SK-N-SH treated with all-trans-retinoic acid at 6 μM for 48 hours (cell line): Measurements from ENCODE around the gene CELA1.
A peak's percentile ranks its signal among the peaks of the same experiment; 100 is the strongest.

ENCODE experiments used
- ATAC-seq: fragments of 200-7000 bp; cut with Tn5 transposase; 3 replicates; pipeline ENCODE4 v1.9.1; 2020; ENCODE audit warnings: mild to moderate bottlenecking, moderate library complexity
- ARNTL ChIP-seq: fragments of 450-650 bp; formaldehyde crosslinking; IDR thresholded peaks from 2 replicates; pipeline ENCODE4 v1.5.0; 2020; ENCODE audit warnings: low read depth, mild to moderate bottlenecking, moderate library complexity, borderline replicate concordance
- BACH2 ChIP-seq: fragments of 250-450 bp; sonication (Bioruptor Pico); IDR thresholded peaks from 2 replicates; pipeline ENCODE4 v1.9.0; 2021; ENCODE audit warnings: mild to moderate bottlenecking, borderline replicate concordance
- CSDC2 ChIP-seq: fragments of 250-450 bp; sonication (Bioruptor Pico); IDR thresholded peaks from 2 replicates; pipeline ENCODE4 v1.5.0; 2020; ENCODE audit warnings: mild to moderate bottlenecking, moderate library complexity
- GLIS3 ChIP-seq: fragments of 250-450 bp; sonication (Bioruptor Pico); IDR thresholded peaks from 2 replicates; pipeline ENCODE4 v1.5.0; 2020; ENCODE audit warnings: mild to moderate bottlenecking, moderate library complexity
- OSR1 ChIP-seq: fragments of 250-450 bp; sonication (Bioruptor Pico); IDR thresholded peaks from 2 replicates; pipeline ENCODE4 v1.8.0; 2022; ENCODE audit warnings: moderate library complexity, mild to moderate bottlenecking, inconsistent platforms
- RARB ChIP-seq: fragments of 250-450 bp; sonication (Bioruptor Pico); IDR thresholded peaks from 2 replicates; pipeline ENCODE4 v1.8.0; 2021; ENCODE audit warnings: mild to moderate bottlenecking, moderate library complexity
- SNAI2 ChIP-seq: fragments of 250-450 bp; sonication (Bioruptor Pico); IDR thresholded peaks from 2 replicates; pipeline ENCODE4 v1.5.0; 2020; ENCODE audit warnings: mild to moderate bottlenecking, moderate library complexity
- TCF4 ChIP-seq: fragments of 250-450 bp; sonication (Bioruptor Pico); IDR thresholded peaks from 2 replicates; pipeline ENCODE4 v1.8.0; 2021; ENCODE audit warnings: mild to moderate bottlenecking, moderate library complexity, borderline replicate concordance
- TSHZ2 ChIP-seq: fragments of 250-450 bp; sonication (Bioruptor Pico); IDR thresholded peaks from 2 replicates; pipeline ENCODE4 v1.5.0; 2020; ENCODE audit warnings: mild to moderate bottlenecking, moderate library complexity
- ZC3H10 ChIP-seq: fragments of 250-450 bp; sonication (Bioruptor Pico); IDR thresholded peaks from 2 replicates; pipeline ENCODE4 v1.5.1; 2021; ENCODE audit warnings: mild to moderate bottlenecking, moderate library complexity
- ZFP3 ChIP-seq: fragments of 250-450 bp; sonication (Bioruptor Pico); IDR thresholded peaks from 2 replicates; pipeline ENCODE4 v1.5.0; 2020; ENCODE audit warnings: mild to moderate bottlenecking, moderate library complexity
- ZFP30 ChIP-seq: fragments of 450-650 bp; formaldehyde crosslinking; IDR thresholded peaks from 2 replicates; pipeline ENCODE4 v1.5.0; 2022; ENCODE audit warnings: mild to moderate bottlenecking, moderate library complexity
- ZNF565 ChIP-seq: fragments of 450-650 bp; formaldehyde crosslinking; conservative IDR thresholded peaks from 2 replicates; pipeline ENCODE4 v1.5.0; 2020; ENCODE audit warnings: low read depth, mild to moderate bottlenecking, moderate library complexity
- TF ChIP-seq, protein P1 (sequence below): fragments of 250-450 bp; sonication (Bioruptor Pico); IDR thresholded peaks from 2 replicates; pipeline ENCODE4 v1.8.0; 2020; ENCODE audit warnings: mild to moderate bottlenecking, moderate library complexity, borderline replicate concordance
- TF ChIP-seq, protein P2 (sequence below): fragments of 250-450 bp; sonication (Bioruptor Pico); IDR thresholded peaks from 2 replicates; pipeline ENCODE4 v1.5.1; 2021; ENCODE audit warnings: mild to moderate bottlenecking, moderate library complexity

CELA1 gene

DNA sequence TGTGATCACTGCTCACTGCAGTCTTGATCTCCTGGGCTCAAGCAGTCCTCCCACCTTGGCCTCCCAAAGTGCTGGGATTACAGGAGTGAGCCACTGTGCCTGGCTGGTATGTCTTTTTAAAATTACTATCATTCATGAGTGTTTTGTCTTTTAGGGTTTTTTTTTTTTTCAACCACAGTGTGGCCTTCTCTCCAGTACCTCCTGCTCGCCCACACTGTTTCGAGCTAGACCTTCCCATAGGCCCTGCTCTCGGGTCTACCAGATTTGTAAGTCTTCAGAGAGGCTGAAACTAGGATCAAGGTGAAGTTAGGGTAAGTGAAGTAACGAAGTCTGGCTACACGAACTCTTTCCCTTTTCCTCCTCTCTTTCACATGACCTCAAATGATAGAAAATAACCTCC is 24.0 kb downstream of the CELA1 start (continued):
- TF ChIP-seq, protein P1, sequence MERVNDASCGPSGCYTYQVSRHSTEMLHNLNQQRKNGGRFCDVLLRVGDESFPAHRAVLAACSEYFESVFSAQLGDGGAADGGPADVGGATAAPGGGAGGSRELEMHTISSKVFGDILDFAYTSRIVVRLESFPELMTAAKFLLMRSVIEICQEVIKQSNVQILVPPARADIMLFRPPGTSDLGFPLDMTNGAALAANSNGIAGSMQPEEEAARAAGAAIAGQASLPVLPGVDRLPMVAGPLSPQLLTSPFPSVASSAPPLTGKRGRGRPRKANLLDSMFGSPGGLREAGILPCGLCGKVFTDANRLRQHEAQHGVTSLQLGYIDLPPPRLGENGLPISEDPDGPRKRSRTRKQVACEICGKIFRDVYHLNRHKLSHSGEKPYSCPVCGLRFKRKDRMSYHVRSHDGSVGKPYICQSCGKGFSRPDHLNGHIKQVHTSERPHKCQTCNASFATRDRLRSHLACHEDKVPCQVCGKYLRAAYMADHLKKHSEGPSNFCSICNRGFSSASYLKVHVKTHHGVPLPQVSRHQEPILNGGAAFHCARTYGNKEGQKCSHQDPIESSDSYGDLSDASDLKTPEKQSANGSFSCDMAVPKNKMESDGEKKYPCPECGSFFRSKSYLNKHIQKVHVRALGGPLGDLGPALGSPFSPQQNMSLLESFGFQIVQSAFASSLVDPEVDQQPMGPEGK = no peak
- no peak for TF ChIP-seq BACH2

DNA sequence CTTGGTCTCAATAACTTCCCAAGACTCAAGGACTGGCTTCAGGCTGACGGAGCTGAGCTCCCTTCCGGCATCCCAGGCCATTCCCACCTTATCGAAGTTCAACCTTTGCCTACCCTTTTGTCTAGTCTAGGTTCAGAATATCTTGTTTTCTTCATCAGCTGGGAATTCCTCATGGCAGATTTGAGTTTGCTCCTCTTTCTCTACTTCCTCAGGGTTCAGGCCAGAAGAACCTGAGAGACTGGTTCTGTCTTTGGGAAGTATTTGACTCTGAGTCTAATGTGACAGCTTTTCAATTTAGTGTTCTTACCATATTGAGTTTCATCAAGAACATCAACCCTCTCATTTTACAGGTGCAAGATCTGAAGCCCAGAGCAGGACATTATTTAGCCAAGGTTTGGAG is 24.6 kb downstream of the CELA1 start:
- TF ChIP-seq RARB (CRISPR knock-in tag) (no peak), OSR1 (no peak), BACH2 (no peak), ARNTL (no peak), ZFP30 (no peak), SNAI2 (CRISPR knock-in tag) (no peak), TSHZ2 (CRISPR knock-in tag) (no peak), ZNF565 (CRISPR knock-in tag) (no peak)
- TF ChIP-seq, protein P2, sequence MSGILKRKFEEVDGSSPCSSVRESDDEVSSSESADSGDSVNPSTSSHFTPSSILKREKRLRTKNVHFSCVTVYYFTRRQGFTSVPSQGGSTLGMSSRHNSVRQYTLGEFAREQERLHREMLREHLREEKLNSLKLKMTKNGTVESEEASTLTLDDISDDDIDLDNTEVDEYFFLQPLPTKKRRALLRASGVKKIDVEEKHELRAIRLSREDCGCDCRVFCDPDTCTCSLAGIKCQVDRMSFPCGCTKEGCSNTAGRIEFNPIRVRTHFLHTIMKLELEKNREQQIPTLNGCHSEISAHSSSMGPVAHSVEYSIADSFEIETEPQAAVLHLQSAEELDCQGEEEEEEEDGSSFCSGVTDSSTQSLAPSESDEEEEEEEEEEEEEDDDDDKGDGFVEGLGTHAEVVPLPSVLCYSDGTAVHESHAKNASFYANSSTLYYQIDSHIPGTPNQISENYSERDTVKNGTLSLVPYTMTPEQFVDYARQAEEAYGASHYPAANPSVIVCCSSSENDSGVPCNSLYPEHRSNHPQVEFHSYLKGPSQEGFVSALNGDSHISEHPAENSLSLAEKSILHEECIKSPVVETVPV (CRISPR knock-in tag) = no peak
- no peak for ATAC-seq

GRCh38 chr12:51320695-51321320 is 25.7 kb downstream of the CELA1 start:
- peak; percentile 55 for ATAC-seq

DNA sequence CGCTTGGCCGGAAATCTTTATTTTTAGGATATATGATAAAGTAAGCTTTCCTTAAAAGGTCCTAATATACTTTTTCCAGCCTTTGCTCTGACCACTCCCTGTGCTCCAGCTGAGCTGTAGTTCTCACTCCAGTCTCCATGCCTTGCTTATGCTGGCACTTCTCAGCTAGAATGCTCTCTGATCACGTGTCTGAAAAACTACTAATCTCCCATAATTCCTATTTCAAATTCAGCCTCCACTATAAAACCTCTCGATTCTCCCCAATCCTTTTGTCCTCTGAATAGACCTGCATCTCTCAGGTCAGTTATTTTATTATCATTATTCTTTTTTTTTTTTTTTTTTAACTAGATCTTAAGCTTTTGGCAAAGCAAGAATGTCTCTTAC is 26.2 kb downstream of the CELA1 start:
- TF ChIP-seq TCF4 (CRISPR knock-in tag) = no peak
- TF ChIP-seq TSHZ2 (CRISPR knock-in tag) = no peak
- no peak for TF ChIP-seq ZFP30
- no peak for TF ChIP-seq RARB (CRISPR knock-in tag)
- ATAC-seq = no peak

More at GRCh38 chr12:51320695-51321320, 25.7 kb downstream of the CELA1 start:
- TF ChIP-seq RARB (CRISPR knock-in tag) (no peak), ZC3H10 (CRISPR knock-in tag) (no peak), TCF4 (CRISPR knock-in tag) (no peak), OSR1 (no peak), CSDC2 (CRISPR knock-in tag) (no peak), ZFP3 (CRISPR knock-in tag) (no peak), GLIS3 (CRISPR knock-in tag) (no peak)
- TF ChIP-seq, protein P2 (CRISPR knock-in tag) = no peak
